ENCODE data around the gene HS6ST1.

DNA sequence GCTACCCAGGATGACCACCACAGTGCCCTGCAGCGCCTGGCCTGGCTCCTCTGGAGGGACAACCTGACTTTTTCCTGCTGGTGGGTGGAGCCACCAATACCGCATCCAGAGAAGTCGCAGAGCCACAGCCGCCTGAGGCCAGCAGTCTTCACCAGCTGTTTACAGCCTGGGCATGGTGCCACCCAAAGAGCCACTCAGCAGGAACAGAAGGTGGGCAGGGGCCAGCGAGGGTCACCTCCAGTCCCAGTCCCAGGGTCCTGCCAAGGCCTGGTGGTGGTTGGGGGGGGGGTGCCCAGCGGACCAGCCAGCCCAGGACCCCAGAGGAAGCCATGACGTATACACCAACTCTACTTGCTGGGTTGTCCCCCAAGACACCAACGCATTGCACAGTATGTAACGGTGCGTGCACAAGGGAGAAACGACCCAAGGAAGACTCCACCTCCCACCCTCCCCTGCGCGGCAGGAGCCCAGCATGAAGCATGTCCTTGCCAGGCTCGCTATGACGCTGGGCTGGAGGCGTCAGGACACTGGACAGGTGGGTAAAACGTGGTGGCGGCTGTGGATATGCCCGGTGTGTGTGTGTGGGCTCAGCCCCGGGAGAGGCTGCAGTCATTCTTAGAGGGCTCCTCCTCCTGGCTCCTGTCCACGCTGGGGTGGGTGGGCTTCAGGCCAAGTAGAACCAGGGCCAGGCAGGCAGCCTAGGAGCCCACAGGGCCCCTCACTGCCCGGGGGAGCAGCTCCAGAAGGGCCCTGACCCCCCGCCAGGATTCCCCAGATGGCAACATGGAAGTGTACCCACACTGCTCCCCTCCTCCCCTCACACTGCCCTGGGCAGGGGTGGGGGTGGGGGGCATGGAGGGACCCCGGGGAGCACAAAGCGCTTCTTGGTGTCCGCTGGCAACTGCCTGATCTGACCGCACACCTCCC is 49.3 kb downstream of the HS6ST1 start:
- TF ChIP-seq EP300 (IDR thresholded peaks at IDR 0.05) (no peak), CTCF (IDR thresholded peaks at IDR 0.05) (no peak), POLR2AphosphoS5 (IDR thresholded peaks at IDR 0.05) (no peak), POLR2A (IDR thresholded peaks at IDR 0.05) (no peak)

Measured in gastroesophageal sphincter (tissue), 3 donors.